ENCODE results near the gene LNX1. TPM values are rescaled to one million over a fixed set of nuclear protein-coding genes. Genes with fewer than 3 reads are reported as not detected.
"Not testable (repeated sequence)": the region's sequence is repeated elsewhere in the genome, so short reads cannot be mapped to it uniquely, and the experiment has no call there.

Gene LNX1
- total RNA-seq, 1 experiment from 2014 or later, result 4.2 TPM

DNA sequence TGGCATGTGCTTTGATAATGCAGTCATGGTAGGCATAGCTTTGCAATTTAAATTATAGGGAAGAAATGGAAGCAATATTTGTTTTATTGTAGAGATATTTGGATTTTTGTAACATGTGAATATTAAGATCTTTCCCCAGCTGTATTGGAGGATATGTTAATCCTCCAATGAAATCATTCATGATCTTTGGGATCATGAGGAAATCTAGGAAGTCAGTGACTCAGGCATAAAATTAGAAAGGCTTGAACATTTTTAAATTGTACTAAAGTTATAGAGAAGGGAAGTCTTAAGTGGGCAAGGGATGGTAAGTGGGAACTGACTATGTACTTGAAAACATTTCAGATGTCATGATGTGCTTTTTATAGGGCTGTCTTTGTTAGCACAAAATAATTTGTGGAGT lies 167.0 kb downstream of the LNX1 start:
- CTCF ChIA-PET, result no interaction called here
- H3K4me3 Mint-ChIP-seq (ENCODE audit: low read depth, unreplicated experiment), result no peak overlapping the region
- H3K36me3 Mint-ChIP-seq (ENCODE audit: insufficient read depth, unreplicated experiment), result peaks cover 5% of the 10 kb centered on the region
- H3K27me3 Mint-ChIP-seq (ENCODE audit: unreplicated experiment), result no peaks in the 10 kb centered on the region
- BruUV-seq (replicated peaks), result no TSS peak
- TF ChIP-seq, protein P1, sequence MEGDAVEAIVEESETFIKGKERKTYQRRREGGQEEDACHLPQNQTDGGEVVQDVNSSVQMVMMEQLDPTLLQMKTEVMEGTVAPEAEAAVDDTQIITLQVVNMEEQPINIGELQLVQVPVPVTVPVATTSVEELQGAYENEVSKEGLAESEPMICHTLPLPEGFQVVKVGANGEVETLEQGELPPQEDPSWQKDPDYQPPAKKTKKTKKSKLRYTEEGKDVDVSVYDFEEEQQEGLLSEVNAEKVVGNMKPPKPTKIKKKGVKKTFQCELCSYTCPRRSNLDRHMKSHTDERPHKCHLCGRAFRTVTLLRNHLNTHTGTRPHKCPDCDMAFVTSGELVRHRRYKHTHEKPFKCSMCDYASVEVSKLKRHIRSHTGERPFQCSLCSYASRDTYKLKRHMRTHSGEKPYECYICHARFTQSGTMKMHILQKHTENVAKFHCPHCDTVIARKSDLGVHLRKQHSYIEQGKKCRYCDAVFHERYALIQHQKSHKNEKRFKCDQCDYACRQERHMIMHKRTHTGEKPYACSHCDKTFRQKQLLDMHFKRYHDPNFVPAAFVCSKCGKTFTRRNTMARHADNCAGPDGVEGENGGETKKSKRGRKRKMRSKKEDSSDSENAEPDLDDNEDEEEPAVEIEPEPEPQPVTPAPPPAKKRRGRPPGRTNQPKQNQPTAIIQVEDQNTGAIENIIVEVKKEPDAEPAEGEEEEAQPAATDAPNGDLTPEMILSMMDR (IDR thresholded peaks at IDR 0.05; ENCODE audit: unreplicated experiment), result no peak
- DNase-seq, result no peak
- intact Hi-C loops (cut with micrococcal nuclease; ENCODE audit: unreplicated experiment), result no loop called here
- H3K27ac Mint-ChIP-seq (ENCODE audit: unreplicated experiment), result no peak overlapping the region
- no peaks in the 10 kb centered on the region for H3K4me1 Mint-ChIP-seq (ENCODE audit: low read depth, unreplicated experiment)
- H3K9me3 Mint-ChIP-seq (ENCODE audit: low read depth, unreplicated experiment), result no peaks in the 10 kb centered on the region

DNA sequence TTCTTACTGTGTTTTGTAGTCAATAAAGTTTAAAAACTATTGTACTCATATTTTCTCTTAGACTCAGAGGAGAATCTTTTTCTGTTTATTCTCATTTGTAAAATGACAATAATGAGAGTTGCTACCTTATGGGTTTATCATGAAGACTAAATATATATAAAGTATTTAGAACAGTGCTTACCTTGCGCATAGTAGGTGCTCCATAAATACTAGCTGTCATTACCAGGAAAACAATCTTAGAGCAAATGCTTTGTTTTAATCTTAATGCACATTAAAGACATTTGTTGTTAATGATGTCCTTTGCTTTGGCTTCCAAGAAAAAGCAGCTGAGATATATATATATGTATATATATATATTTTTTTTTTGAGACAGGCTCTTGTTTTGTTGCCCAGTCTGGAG lies 168.9 kb downstream of the LNX1 start:
- no TSS peak for BruUV-seq (replicated peaks)
- intact Hi-C loops (cut with micrococcal nuclease; ENCODE audit: unreplicated experiment), result no loop called here
- TF ChIP-seq, protein P1 (IDR thresholded peaks at IDR 0.05; ENCODE audit: unreplicated experiment), result no peak
- Mint-ChIP-seq H3K4me1 (ENCODE audit: low read depth, unreplicated experiment) (no peaks in the 10 kb centered on the region), H3K9me3 (ENCODE audit: low read depth, unreplicated experiment) (no peaks in the 10 kb centered on the region), H3K27ac (ENCODE audit: unreplicated experiment) (no peak overlapping the region), H3K27me3 (ENCODE audit: unreplicated experiment) (no peaks in the 10 kb centered on the region), H3K36me3 (ENCODE audit: insufficient read depth, unreplicated experiment) (peaks cover 6% of the 10 kb centered on the region), H3K4me3 (ENCODE audit: low read depth, unreplicated experiment) (no peak overlapping the region)
- CTCF ChIA-PET, result no interaction called here
- DNase-seq, result no peak

DNA sequence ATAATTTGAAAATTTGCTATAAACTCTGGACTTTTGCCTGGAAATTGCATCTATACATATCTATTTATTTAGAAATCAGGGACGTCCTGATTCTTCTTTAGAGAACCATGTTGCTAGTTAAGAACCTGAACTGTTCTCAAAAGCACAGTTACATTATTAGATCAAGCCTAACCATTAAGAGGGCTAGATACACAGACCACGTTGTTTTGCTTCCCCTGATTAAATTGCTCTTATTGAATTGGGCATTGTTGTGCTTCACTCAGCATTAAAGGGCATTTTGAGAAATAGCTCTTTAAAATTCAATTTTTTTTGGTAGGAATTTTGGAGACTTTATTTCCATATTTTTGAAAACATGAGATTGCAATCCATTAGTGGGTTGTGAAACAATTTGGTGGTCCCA lies 169.5 kb downstream of the LNX1 start:
- peaks cover 6% of the 10 kb centered on the region for H3K36me3 Mint-ChIP-seq (ENCODE audit: insufficient read depth, unreplicated experiment)

DNA sequence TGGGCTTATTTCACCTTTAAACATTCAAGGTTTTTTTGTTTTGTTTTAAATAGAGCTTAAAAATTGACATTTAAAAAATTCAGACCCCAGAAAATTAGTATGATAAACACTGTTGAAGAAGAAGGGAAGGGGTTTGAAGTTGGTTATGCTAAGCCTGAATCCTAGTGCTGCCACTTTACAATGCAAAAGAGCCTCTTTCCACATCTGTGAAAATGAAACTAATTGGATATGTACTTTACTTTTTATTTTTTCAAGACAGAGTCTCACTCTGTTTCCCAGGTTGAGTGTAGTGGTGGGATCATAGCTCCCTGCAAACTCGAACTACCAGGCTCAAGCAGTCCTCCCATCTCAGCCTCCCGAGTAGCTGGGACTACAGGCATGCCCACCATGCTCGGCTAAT lies 172.1 kb downstream of the LNX1 start:
- CTCF ChIA-PET, result no interaction called here

More for the DNA sequence above, 169.5 kb downstream of the LNX1 start:
- Mint-ChIP-seq H3K27ac (ENCODE audit: unreplicated experiment) (no peak overlapping the region), H3K9me3 (ENCODE audit: low read depth, unreplicated experiment) (no peaks in the 10 kb centered on the region), H3K27me3 (ENCODE audit: unreplicated experiment) (no peaks in the 10 kb centered on the region), H3K4me1 (ENCODE audit: low read depth, unreplicated experiment) (no peaks in the 10 kb centered on the region), H3K4me3 (ENCODE audit: low read depth, unreplicated experiment) (no peak overlapping the region)
- CTCF ChIA-PET, result no interaction called here
- no TSS peak for BruUV-seq (replicated peaks)
- TF ChIP-seq, protein P1 (IDR thresholded peaks at IDR 0.05; ENCODE audit: unreplicated experiment), result no peak
- no peak for DNase-seq
- intact Hi-C loops (cut with micrococcal nuclease; ENCODE audit: unreplicated experiment), result no loop called here

DNA sequence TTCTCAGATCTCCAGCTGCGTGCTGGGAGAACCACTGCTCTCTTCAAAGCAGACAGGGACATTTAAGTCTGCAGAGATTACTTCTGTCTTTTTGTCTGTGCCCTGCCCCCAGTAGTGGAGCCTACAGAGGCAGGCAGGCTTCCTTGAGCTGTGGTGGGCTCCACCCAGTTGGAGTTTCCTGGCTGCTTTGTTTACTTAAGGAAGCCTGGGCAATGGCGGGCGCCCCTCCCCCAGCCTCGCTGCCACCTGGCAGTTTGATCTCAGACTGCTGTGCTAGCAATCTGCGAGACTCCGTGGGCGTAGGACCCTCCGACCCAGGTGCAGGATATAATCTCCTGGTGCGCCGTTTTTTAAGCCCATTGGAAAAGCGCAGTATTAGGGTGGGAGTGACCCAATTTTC lies 181.8 kb downstream of the LNX1 start:
- DNase-seq; H3K4me3 Mint-ChIP-seq (ENCODE audit: low read depth, unreplicated experiment); CTCF ChIA-PET; H3K9me3 Mint-ChIP-seq (ENCODE audit: low read depth, unreplicated experiment); H3K27ac Mint-ChIP-seq (ENCODE audit: unreplicated experiment); BruUV-seq (replicated peaks); intact Hi-C loops (cut with micrococcal nuclease; ENCODE audit: unreplicated experiment); H3K4me1 Mint-ChIP-seq (ENCODE audit: low read depth, unreplicated experiment); H3K27me3 Mint-ChIP-seq (ENCODE audit: unreplicated experiment): not testable (repeated sequence)
- peaks cover 11% of the 10 kb centered on the region for H3K36me3 Mint-ChIP-seq (ENCODE audit: insufficient read depth, unreplicated experiment)

More for the DNA sequence above, 172.1 kb downstream of the LNX1 start:
- no peaks in the 10 kb centered on the region for H3K4me1 Mint-ChIP-seq (ENCODE audit: low read depth, unreplicated experiment)
- no peaks in the 10 kb centered on the region for H3K27me3 Mint-ChIP-seq (ENCODE audit: unreplicated experiment)
- TF ChIP-seq, protein P1 (IDR thresholded peaks at IDR 0.05; ENCODE audit: unreplicated experiment), result no peak
- H3K36me3 Mint-ChIP-seq (ENCODE audit: insufficient read depth, unreplicated experiment), result peaks cover 17% of the 10 kb centered on the region
- no peaks in the 10 kb centered on the region for H3K9me3 Mint-ChIP-seq (ENCODE audit: low read depth, unreplicated experiment)
- H3K4me3 Mint-ChIP-seq (ENCODE audit: low read depth, unreplicated experiment), result no peak overlapping the region
- intact Hi-C loops (cut with micrococcal nuclease; ENCODE audit: unreplicated experiment), result no loop called here
- BruUV-seq (replicated peaks), result no TSS peak
- no peak for DNase-seq
- no peak overlapping the region for H3K27ac Mint-ChIP-seq (ENCODE audit: unreplicated experiment)

Other genes starting within 250 kb of the LNX1 start
- gene SCFD2, start 225.4 kb downstream of the LNX1 start, total RNA-seq (2022), result 16.7 and 17.1 TPM in 2 replicates
- gene FIP1L1, start 213.8 kb downstream of the LNX1 start, total RNA-seq (2022), result 45.7 and 56.3 TPM in 2 replicates

Data from Calu3 (cell line).